DOHH2 (cell line): ENCODE results near the gene LIPM.

Source experiments
- H3F3A ChIP-seq: fragments of 200-600 bp; sonication (generic), shearing (Covaris generic); 2 replicates; pipeline ENCODE4 v1.6.0; 2016; ENCODE audit warnings: antibody characterized with exemption, mild to moderate bottlenecking; ENCODE audit not compliant: control insufficient read depth, insufficient read depth
- H3K27ac ChIP-seq: fragments of 200-600 bp; sonication (generic); 2 replicates; pipeline ENCODE4 v1.5.1; 2014; ENCODE audit warnings: low read depth, mild to moderate bottlenecking, low read length, moderate library complexity
- H3K27me3 ChIP-seq: fragments of 200-600 bp; sonication (generic); 2 replicates; pipeline ENCODE4 v1.6.1; 2014; ENCODE audit warnings: mild to moderate bottlenecking, low read length, mixed read lengths; ENCODE audit not compliant: control insufficient read depth
- H3K36me3 ChIP-seq: fragments of 200-600 bp; sonication (generic); 2 replicates; pipeline ENCODE4 v1.6.1; 2014; ENCODE audit warnings: mild to moderate bottlenecking, low read length, moderate library complexity, mixed read lengths; ENCODE audit not compliant: control insufficient read depth
- H3K4me1 ChIP-seq: fragments of 200-600 bp; sonication (generic); 2 replicates; pipeline ENCODE4 v1.6.1; 2014; ENCODE audit warnings: mild to moderate bottlenecking, low read length, mixed read lengths; ENCODE audit not compliant: control insufficient read depth
- H3K4me2 ChIP-seq: fragments of 200-600 bp; sonication (generic); 2 replicates; pipeline ENCODE4 v1.6.0; 2014; ENCODE audit warnings: mild to moderate bottlenecking, low read length, moderate library complexity
- H3K4me3 ChIP-seq: fragments of 200-600 bp; sonication (generic); 2 replicates; pipeline ENCODE4 v1.5.1; 2014; ENCODE audit warnings: mild to moderate bottlenecking, low read length, mixed read lengths
- H3K79me2 ChIP-seq: fragments of 200-600 bp; sonication (generic); 2 replicates; pipeline ENCODE4 v1.6.1; 2014; ENCODE audit warnings: mild to moderate bottlenecking, low read length, mixed read lengths; ENCODE audit not compliant: control insufficient read depth
- H3K9me2 ChIP-seq: fragments of 200-600 bp; sonication (generic); replicated peaks from 2 replicates; pipeline ENCODE4 v1.6.1; 2014; ENCODE audit warnings: mild to moderate bottlenecking, low read length, mixed read lengths; ENCODE audit not compliant: control insufficient read depth
- H3K9me3 ChIP-seq: fragments of 200-600 bp; sonication (generic); 2 replicates; pipeline ENCODE4 v1.6.1; 2014; ENCODE audit warnings: antibody characterized with exemption, low read length, mixed read lengths; ENCODE audit not compliant: control insufficient read depth, insufficient read depth
- H4K20me1 ChIP-seq: fragments of 200-600 bp; sonication (generic); 2 replicates; pipeline ENCODE4 v1.6.0; 2014; ENCODE audit warnings: low read depth, mild to moderate bottlenecking, antibody characterized with exemption, low read length, moderate library complexity; ENCODE audit not compliant: control insufficient read depth, insufficient read depth
- CTCF ChIP-seq: fragments of 200-600 bp; sonication (generic); IDR thresholded peaks from one replicate; pipeline ENCODE4 v1.5.1; 2014; ENCODE audit warnings: antibody characterized with exemption, mild to moderate bottlenecking, low read depth, low read length; ENCODE audit not compliant: poor library complexity, severe bottlenecking
- EZH2phosphoT487 ChIP-seq: fragments of 200-600 bp; sonication (generic); IDR thresholded peaks from 2 replicates; pipeline ENCODE4 v1.6.1; 2017; ENCODE audit warnings: borderline replicate concordance, mild to moderate bottlenecking, antibody characterized with exemption, low read length, moderate library complexity, mixed read lengths

LIPM gene, protein sequence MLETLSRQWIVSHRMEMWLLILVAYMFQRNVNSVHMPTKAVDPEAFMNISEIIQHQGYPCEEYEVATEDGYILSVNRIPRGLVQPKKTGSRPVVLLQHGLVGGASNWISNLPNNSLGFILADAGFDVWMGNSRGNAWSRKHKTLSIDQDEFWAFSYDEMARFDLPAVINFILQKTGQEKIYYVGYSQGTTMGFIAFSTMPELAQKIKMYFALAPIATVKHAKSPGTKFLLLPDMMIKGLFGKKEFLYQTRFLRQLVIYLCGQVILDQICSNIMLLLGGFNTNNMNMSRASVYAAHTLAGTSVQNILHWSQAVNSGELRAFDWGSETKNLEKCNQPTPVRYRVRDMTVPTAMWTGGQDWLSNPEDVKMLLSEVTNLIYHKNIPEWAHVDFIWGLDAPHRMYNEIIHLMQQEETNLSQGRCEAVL

GRCh38 chr10:88802523-88803285 lies at the start of gene LIPM:
LIPM (plus strand) TSS chr10:88802730; CDS start chr10:88802897, 167 bp downstream.
- no peak within 1 kb of the TSS for H3K27ac ChIP-seq
- H3F3A ChIP-seq = no peaks in the 10 kb centered on the region
- H3K9me3 ChIP-seq = no peaks in the 10 kb centered on the region
- no peaks in the 10 kb centered on the region for H3K79me2 ChIP-seq
- H4K20me1 ChIP-seq = no peaks in the 10 kb centered on the region
- no peak within 1 kb of the TSS for H3K4me2 ChIP-seq
- H3K27me3 ChIP-seq = no peaks in the 10 kb centered on the region
- H3K9me2 ChIP-seq = no peaks in the 10 kb centered on the region
- H3K4me1 ChIP-seq = no peaks in the 10 kb centered on the region
- no peak for TF ChIP-seq CTCF
- TF ChIP-seq EZH2phosphoT487 = no peak
- no peak within 1 kb of the TSS for H3K4me3 ChIP-seq
- H3K36me3 ChIP-seq = no peaks in the 10 kb centered on the region

GRCh38 chr10:88754287-88754686 lies 48.2 kb upstream of the LIPM start:
- no peak for TF ChIP-seq CTCF
- TF ChIP-seq EZH2phosphoT487 = no peak
- H3F3A ChIP-seq = no peaks in the 10 kb centered on the region
- H3K27me3 ChIP-seq = peaks cover 7% of the 10 kb centered on the region; the same call in 1 of the 2 replicates
- H3K4me3 ChIP-seq = no peak overlapping the region
- no peaks in the 10 kb centered on the region for H3K79me2 ChIP-seq
- H3K4me1 ChIP-seq = no peaks in the 10 kb centered on the region
- no peaks in the 10 kb centered on the region for H3K36me3 ChIP-seq
- H3K4me2 ChIP-seq = no peak overlapping the region
- H3K9me2 ChIP-seq = no peaks in the 10 kb centered on the region
- no peak overlapping the region for H3K27ac ChIP-seq
- no peaks in the 10 kb centered on the region for H4K20me1 ChIP-seq
- H3K9me3 ChIP-seq = no peaks in the 10 kb centered on the region

DNA sequence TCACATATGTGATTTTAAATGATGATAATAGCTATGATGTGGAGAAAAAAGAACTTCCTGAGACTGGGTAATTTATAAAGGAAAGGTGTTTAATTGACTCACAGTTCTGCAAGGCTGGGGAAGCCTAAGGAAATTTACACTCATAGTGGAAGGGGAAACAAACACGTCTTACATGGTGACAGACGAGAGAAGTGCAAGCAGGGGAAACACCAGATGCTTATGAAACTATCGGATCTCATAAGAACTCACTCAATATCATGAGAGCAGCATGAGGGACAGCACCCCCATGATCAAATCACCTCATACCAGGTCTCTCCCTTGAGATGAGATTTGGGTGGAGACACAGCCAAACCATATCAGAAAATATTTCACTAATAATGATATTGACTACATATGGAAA lies 46.8 kb upstream of the LIPM start:
- H3K4me1 ChIP-seq = no peaks in the 10 kb centered on the region
- no peaks in the 10 kb centered on the region for H3K9me2 ChIP-seq
- no peaks in the 10 kb centered on the region for H4K20me1 ChIP-seq
- no peaks in the 10 kb centered on the region for H3K36me3 ChIP-seq
- H3K9me3 ChIP-seq = no peaks in the 10 kb centered on the region
- H3K79me2 ChIP-seq = no peaks in the 10 kb centered on the region
- no peak overlapping the region for H3K4me2 ChIP-seq
- peaks cover 7% of the 10 kb centered on the region; the same call in 1 of the 2 replicates for H3K27me3 ChIP-seq
- no peak overlapping the region for H3K4me3 ChIP-seq
- no peaks in the 10 kb centered on the region for H3F3A ChIP-seq
- no peak overlapping the region for H3K27ac ChIP-seq
- TF ChIP-seq EZH2phosphoT487 = no peak
